ENCODE results near the gene NPC1L1.
A peak's percentile ranks its signal among the peaks of the same experiment; 100 is the strongest.
"Not testable (repeated sequence)": the region's sequence is repeated elsewhere in the genome, so short reads cannot be mapped to it uniquely, and the experiment has no call there.

NPC1L1 gene

GRCh38 chr7:44555350-44555749, 14.2 kb upstream of the NPC1L1 start:
- no peak for TF ChIP-seq CTCF (IDR thresholded peaks at IDR 0.05; ENCODE audit: low read depth, low read length)
- no peak overlapping the region for H3K4me3 ChIP-seq (replicated peaks in 1 of 2; ENCODE audit: low read depth in 2 of 2, low read length in 2 of 2)
- no peak for DNase-seq (ENCODE audit: low read depth in 2 of 2)

GRCh38 chr7:44552473-44553005, 11.4 kb upstream of the NPC1L1 start:
- H3K4me3 ChIP-seq (replicated peaks in 1 of 2; ENCODE audit: low read depth in 2 of 2, low read length in 2 of 2); DNase-seq (ENCODE audit: low read depth in 2 of 2): not testable (repeated sequence)

- no peak for DNase-seq (ENCODE audit: low read depth in 2 of 2)
- no peak for TF ChIP-seq CTCF (IDR thresholded peaks at IDR 0.05; ENCODE audit: low read depth, low read length)
- no peak overlapping the region for H3K4me3 ChIP-seq (replicated peaks in 1 of 2; ENCODE audit: low read depth in 2 of 2, low read length in 2 of 2)
Measured at GRCh38 chr7:44549457-44549856, 8.3 kb upstream of the NPC1L1 start.

GRCh38 chr7:44548893-44549292, 7.8 kb upstream of the NPC1L1 start:
- no peak overlapping the region for H3K4me3 ChIP-seq (replicated peaks in 1 of 2; ENCODE audit: low read depth in 2 of 2, low read length in 2 of 2)
- TF ChIP-seq CTCF (IDR thresholded peaks at IDR 0.05; ENCODE audit: low read depth, low read length), result no peak
- DNase-seq (ENCODE audit: low read depth in 2 of 2), result no peak

- peak in 1 of 2 donors; percentile 37 for DNase-seq (ENCODE audit: low read depth in 2 of 2)
- no peak overlapping the region for H3K4me3 ChIP-seq (replicated peaks in 1 of 2; ENCODE audit: low read depth in 2 of 2, low read length in 2 of 2)
- no peak for TF ChIP-seq CTCF (IDR thresholded peaks at IDR 0.05; ENCODE audit: low read depth, low read length)
Measured at GRCh38 chr7:44547536-44548231, 6.6 kb upstream of the NPC1L1 start.

GRCh38 chr7:44541876-44542610, 913 bp upstream of the NPC1L1 start:
- DNase-seq (ENCODE audit: low read depth in 2 of 2), result no peak
- TF ChIP-seq CTCF (IDR thresholded peaks at IDR 0.05; ENCODE audit: low read depth, low read length), result no peak
- no peak overlapping the region for H3K4me3 ChIP-seq (replicated peaks in 1 of 2; ENCODE audit: low read depth in 2 of 2, low read length in 2 of 2)

- DNase-seq (ENCODE audit: low read depth in 2 of 2), result no peak
- no peak overlapping the region for H3K4me3 ChIP-seq (replicated peaks in 1 of 2; ENCODE audit: low read depth in 2 of 2, low read length in 2 of 2)
- no peak for TF ChIP-seq CTCF (IDR thresholded peaks at IDR 0.05; ENCODE audit: low read depth, low read length)
Measured at GRCh38 chr7:44540592-44541027, 520 bp downstream of the NPC1L1 start.

Measured in cardiac fibroblast (primary cell).